Mammary epithelial cell (primary cell): Measurements from ENCODE around the gene PPP1R1A.

Experiments used
- CTCF ChIP-seq, 2 donors: IDR thresholded peaks in 1 of 2; conservative IDR thresholded peaks in 1 of 2; 2 replicates each; pipeline ENCODE4 v1.5.1; 2011 to 2012; ENCODE audit warnings: inconsistent platforms in 2 of 2, low read length in 2 of 2, mild to moderate bottlenecking in 2 of 2, control low read depth in 1 of 2, low read depth in 1 of 2; ENCODE audit not compliant: insufficient read depth in 1 of 2; ENCODE audit errors: extremely low read depth in 1 of 2
- EZH2 ChIP-seq: IDR thresholded peaks from 2 replicates; pipeline ENCODE4 v1.6.1; 2012; ENCODE audit warnings: low read length, inconsistent platforms, borderline replicate concordance

DNA sequence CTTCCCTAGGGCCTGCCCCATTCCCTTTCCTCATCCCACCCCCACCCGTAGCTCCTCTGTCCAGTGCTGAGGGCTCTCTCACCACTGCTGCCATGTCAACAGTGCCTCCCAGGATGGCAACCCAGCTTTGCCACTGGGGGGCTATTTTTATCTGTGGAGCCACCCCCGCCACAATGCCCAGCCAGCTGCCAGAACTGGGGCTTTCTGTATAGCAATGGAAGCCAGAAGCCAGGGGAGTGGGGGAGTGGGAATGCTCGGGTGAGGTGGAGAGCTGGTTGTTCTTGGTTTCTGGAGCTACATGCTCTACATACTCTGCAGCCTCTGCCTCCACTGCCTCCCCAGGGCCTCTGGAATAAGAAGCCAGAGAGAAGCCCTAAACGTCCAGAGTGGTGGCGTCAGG, 30.1 kb downstream of the PPP1R1A start:
- TF ChIP-seq CTCF (conservative IDR thresholded peaks at IDR 0.05 in 1 of 2, IDR thresholded peaks at IDR 0.05 in 1 of 2; ENCODE audit: extremely low read depth in 1 of 2, insufficient read depth in 1 of 2, low read depth in 1 of 2, low read length in 2 of 2), result no peak
- no peak for TF ChIP-seq EZH2
